DMS79 (cell line): Measurements from ENCODE around the gene HHIPL1.
"Not testable (repeated sequence)": the region's sequence is repeated elsewhere in the genome, so short reads cannot be mapped to it uniquely, and the experiment has no call there.

ENCODE experiments used
- DNase-seq: peaks from one replicate; lab custom pipeline; 2025; lab: John Stamatoyannopoulos, UW

HHIPL1 gene

DNA sequence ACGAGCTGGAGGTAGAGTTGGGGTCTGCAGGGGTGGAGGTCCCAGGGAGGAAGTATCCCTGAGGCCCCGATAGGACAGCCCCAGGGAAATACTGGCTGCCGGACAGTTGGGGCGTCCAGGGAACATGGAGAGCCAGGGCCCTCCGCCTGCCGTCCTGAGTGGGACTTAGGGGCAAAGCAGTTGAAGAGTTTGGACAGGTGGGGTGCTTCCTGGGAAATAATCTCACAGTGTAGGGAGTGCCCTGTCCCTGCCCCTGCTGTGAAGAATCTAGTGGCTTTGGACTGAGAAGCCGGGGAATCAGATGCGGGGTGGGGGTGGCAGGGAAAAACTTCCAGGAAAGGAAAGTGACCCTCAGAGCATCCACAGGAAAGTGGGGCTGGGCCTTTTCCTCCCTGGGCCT, 9.8 kb upstream of the HHIPL1 start:
- DNase-seq: no peak

DNA sequence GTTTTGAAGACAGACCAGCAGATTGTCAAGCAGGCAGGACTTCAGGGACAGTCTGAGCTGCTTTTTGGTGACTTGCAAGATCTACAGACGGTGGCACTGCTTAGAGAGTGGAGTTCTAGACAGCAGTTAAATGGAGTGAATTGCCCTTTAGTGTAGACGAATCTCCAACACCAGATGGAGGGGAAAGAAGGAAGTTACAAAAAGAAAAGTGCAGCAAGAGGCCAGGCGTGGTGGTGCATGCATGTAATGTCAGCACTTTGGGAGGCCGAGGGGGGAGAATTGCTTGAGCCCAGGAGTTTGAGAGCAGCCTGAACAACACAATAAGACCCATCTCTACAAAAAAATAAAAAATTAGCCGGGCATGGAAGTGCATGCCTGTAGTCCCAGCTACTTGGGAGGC, 8.4 kb upstream of the HHIPL1 start:
- DNase-seq: no peak

- DNase-seq: no peak
Observed at GRCh38 chr14:99637624-99638023, 7.3 kb upstream of the HHIPL1 start.

DNA sequence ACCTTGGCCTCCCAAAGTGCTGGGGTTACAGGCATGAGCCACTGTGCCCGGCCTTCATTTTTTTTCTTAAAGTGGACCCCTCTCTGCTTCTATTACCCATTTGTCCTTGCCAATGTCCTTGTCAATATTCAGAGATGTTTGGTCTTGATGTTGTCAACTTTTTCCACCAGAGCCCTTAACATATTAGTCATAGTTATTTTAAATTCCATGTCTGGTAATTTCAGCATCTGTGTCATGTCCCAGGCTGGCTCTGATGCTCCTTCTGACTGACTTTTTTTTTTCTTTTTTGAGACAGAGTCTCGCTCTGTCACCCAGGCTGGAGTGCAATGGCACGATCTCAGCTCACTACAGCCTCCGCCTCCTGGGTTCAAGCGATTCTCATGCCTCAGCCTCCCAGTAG, 2.2 kb upstream of the HHIPL1 start:
- not testable (repeated sequence) for DNase-seq

- DNase-seq: no peak
Observed at GRCh38 chr14:99643343-99643742, 1.6 kb upstream of the HHIPL1 start.

DNA sequence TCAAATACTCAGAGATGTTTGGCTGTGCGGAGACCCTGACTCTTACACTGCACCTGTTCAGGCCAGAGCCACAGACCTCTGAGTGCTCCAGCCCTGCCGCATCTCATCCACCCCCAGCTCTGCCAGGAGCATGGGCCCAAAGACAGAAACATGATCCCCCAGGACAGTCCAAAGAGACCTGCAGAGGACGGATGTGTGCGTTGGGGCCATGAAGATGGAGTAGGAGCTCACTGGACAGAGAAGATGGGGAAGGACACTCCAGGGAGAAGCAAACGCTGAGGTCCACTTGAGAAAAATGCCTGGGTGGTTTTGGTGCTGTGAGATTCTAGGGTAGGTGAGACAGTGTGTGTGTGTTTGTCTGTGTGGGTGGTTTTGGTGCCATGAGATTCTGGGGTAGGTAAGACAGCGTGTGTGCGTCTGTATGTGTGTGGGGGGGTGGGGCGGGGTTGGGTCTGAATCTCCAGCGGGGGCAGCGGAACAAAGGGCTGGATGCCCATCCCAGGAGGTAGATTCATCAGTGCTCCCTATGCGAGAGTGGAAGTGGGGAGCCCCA, 818 bp upstream of the HHIPL1 start:
- DNase-seq: no peak

GRCh38 chr14:99645545-99646505, 896 bp downstream of the HHIPL1 start:
- DNase-seq: no peak

DNA sequence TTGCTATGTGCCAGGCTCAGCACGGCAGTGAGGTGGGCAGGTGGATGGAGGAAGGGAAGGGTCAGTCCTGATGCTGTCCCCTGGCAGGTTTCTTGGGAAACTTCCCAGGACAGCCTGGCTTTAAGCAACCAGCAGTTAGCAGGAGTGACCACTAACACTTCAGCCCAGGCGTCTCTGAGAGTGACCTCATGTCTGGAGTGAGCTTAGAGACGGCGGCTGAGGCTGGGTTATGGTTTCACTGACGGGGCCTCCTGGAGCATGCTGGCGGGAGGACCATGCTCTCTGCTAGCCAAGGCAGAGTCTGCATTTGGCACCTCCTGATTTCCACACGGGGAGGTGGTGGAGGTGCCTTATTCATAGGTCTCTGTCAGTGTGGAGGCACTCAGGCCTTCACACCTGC, 2.5 kb downstream of the HHIPL1 start:
- no peak for DNase-seq

GRCh38 chr14:99648027-99648784, 3.3 kb downstream of the HHIPL1 start:
- no peak for DNase-seq

- DNase-seq: no peak
Observed at GRCh38 chr14:99649219-99649618, 4.3 kb downstream of the HHIPL1 start.

- no peak for DNase-seq
Observed at GRCh38 chr14:99649643-99650042, 4.7 kb downstream of the HHIPL1 start.

GRCh38 chr14:99650189-99650588, 5.3 kb downstream of the HHIPL1 start:
- no peak for DNase-seq

DNA sequence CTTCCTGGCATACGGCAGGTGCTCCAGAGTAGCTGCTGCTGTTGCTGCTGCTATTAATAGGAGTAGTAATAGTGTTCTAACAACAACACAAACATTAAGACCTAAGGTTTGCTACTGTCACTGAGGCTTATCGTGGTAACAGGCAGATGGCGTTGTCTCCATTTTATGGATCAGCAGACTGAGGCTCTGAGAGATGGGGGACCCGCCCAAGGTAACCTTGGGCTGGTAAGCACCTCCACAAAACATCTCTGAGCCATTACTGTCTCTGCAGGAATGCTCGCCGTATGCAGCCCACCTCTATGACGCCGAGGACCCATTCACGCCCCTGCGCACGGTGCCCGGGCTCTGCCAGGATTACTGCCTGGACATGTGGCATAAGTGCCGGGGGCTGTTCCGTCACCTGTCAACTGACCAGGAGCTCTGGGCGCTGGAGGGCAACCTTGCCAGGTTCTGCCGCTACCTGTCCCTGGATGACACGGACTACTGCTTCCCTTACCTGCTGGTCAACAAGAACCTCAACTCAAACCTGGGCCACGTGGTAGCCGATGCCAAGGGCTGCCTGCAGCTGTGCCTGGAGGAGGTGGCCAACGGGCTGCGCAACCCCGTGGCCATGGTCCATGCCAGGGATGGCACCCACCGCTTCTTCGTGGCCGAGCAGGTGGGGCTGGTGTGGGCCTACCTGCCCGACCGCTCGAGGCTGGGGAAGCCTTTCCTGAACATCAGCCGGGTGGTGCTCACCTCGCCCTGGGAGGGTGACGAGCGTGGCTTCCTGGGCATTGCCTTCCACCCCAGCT, 7.2 kb downstream of the HHIPL1 start:
- DNase-seq: no peak

- DNase-seq: no peak
Observed at GRCh38 chr14:99654235-99654985, 9.5 kb downstream of the HHIPL1 start.

GRCh38 chr14:99655521-99655920, 10.6 kb downstream of the HHIPL1 start:
- no peak for DNase-seq

DNA sequence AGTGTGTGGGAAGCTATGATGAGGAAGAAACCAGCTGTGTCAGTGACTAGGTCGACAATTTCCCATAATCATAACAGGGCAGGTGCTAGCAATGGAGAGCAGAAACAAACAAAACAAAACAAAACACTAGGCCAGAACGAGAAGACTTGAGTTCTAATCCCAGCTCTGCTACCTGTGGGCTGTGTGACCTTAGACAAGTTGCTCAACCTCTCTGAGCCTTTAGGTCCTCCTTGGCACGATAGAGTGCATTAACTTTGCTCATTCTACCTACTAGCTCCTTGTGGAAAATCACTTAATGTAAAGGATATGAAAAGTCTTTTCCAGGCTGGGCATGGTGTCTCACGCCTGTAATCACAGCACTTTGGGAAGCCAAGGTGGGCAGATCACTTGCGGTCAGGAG, 11.2 kb downstream of the HHIPL1 start:
- no peak for DNase-seq

DNA sequence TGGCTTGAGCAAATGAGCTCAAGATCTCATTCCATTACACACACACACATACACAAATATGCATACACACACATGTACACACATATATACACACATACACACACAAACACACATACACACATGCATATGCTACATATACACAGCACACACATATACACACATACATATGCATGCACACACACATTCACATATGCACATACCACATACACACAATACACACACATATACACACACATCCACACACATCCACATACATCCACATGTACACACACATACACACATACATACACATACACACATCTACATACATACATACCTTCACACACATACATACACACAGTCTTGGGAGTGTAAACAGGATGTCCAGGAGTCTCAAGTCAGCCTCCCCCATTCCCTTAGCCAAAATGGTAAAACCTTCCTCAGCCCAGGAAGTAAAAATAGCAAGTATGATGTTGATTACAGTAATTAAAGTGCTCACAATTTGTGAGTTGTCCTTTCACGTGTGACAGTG, 12.8 kb downstream of the HHIPL1 start:
- DNase-seq: no peak

- DNase-seq: no peak
Observed at GRCh38 chr14:99658218-99658845, 13.4 kb downstream of the HHIPL1 start.

GRCh38 chr14:99659333-99659741, 14.4 kb downstream of the HHIPL1 start:
- peak; percentile 11 for DNase-seq

GRCh38 chr14:99660006-99660566, 15.2 kb downstream of the HHIPL1 start:
- peak; percentile 15 for DNase-seq
